Measurements from ENCODE around the gene CFAP61. TPM values are rescaled to one million over a fixed set of nuclear protein-coding genes. Genes with fewer than 3 reads are reported as not detected.

CFAP61 gene
- total RNA-seq, 1 donor from 2014 or later = 0.45 TPM

GRCh38 chr20:20318365-20319161 is 266.2 kb downstream of the CFAP61 start:
- no peak for DNase-seq (ENCODE audit: low spot score in 2 of 2, unreplicated experiment in 2 of 2)
- H3K36me3 Mint-ChIP-seq = no peaks in the 10 kb centered on the region
- H3K27ac Mint-ChIP-seq = no peak overlapping the region
- peaks cover 5% of the 10 kb centered on the region for H3K27me3 Mint-ChIP-seq (ENCODE audit: low read depth)
- no peak overlapping the region for H3K4me3 Mint-ChIP-seq
- no peak for TF ChIP-seq CTCF (IDR thresholded peaks at IDR 0.05; ENCODE audit: unreplicated experiment)
- H3K4me1 Mint-ChIP-seq = no peaks in the 10 kb centered on the region
- H3K9me3 Mint-ChIP-seq = peaks cover 14% of the 10 kb centered on the region

- Mint-ChIP-seq H3K4me3 (no peak overlapping the region), H3K9me3 (peaks cover 18% of the 10 kb centered on the region), H3K27ac (no peak overlapping the region), H3K27me3 (ENCODE audit: low read depth) (peaks cover 20% of the 10 kb centered on the region), H3K36me3 (no peaks in the 10 kb centered on the region), H3K4me1 (no peaks in the 10 kb centered on the region)
- TF ChIP-seq CTCF (IDR thresholded peaks at IDR 0.05; ENCODE audit: unreplicated experiment) = no peak
- no peak for DNase-seq (ENCODE audit: low spot score in 2 of 2, unreplicated experiment in 2 of 2)
Measured at GRCh38 chr20:20321134-20321533, 268.8 kb downstream of the CFAP61 start.

GRCh38 chr20:20321917-20322316 is 269.6 kb downstream of the CFAP61 start:
- Mint-ChIP-seq H3K4me1 (no peaks in the 10 kb centered on the region), H3K27ac (no peak overlapping the region), H3K27me3 (ENCODE audit: low read depth) (peaks cover 24% of the 10 kb centered on the region), H3K36me3 (no peaks in the 10 kb centered on the region), H3K4me3 (no peak overlapping the region), H3K9me3 (peaks cover 19% of the 10 kb centered on the region)
- DNase-seq (ENCODE audit: low spot score in 2 of 2, unreplicated experiment in 2 of 2) = no peak
- no peak for TF ChIP-seq CTCF (IDR thresholded peaks at IDR 0.05; ENCODE audit: unreplicated experiment)

GRCh38 chr20:20322912-20323311 is 270.6 kb downstream of the CFAP61 start:
- Mint-ChIP-seq H3K36me3 (no peaks in the 10 kb centered on the region), H3K4me1 (no peaks in the 10 kb centered on the region), H3K27ac (no peak overlapping the region), H3K9me3 (peaks cover 19% of the 10 kb centered on the region), H3K4me3 (no peak overlapping the region), H3K27me3 (ENCODE audit: low read depth) (peaks cover 24% of the 10 kb centered on the region)
- DNase-seq (ENCODE audit: low spot score in 2 of 2, unreplicated experiment in 2 of 2) = no peak
- no peak for TF ChIP-seq CTCF (IDR thresholded peaks at IDR 0.05; ENCODE audit: unreplicated experiment)

GRCh38 chr20:20327746-20328145 is 275.4 kb downstream of the CFAP61 start:
- no peak for TF ChIP-seq CTCF (IDR thresholded peaks at IDR 0.05; ENCODE audit: unreplicated experiment)
- H3K9me3 Mint-ChIP-seq = peaks cover 7% of the 10 kb centered on the region
- no peaks in the 10 kb centered on the region for H3K36me3 Mint-ChIP-seq
- peaks cover 35% of the 10 kb centered on the region for H3K27me3 Mint-ChIP-seq (ENCODE audit: low read depth)
- H3K4me3 Mint-ChIP-seq = no peak overlapping the region
- no peak for DNase-seq (ENCODE audit: low spot score in 2 of 2, unreplicated experiment in 2 of 2)
- no peak overlapping the region for H3K27ac Mint-ChIP-seq
- no peaks in the 10 kb centered on the region for H3K4me1 Mint-ChIP-seq
